ENCODE measurements around the gene MTG1.
"Not testable (repeated sequence)": the region's sequence is repeated elsewhere in the genome, so short reads cannot be mapped to it uniquely, and the experiment has no call there.

The MTG1 gene

GRCh38 chr10:133400624-133401424 is 6.9 kb downstream of the MTG1 start:
- DNase-seq (ENCODE audit: low spot score), result no peak

DNA sequence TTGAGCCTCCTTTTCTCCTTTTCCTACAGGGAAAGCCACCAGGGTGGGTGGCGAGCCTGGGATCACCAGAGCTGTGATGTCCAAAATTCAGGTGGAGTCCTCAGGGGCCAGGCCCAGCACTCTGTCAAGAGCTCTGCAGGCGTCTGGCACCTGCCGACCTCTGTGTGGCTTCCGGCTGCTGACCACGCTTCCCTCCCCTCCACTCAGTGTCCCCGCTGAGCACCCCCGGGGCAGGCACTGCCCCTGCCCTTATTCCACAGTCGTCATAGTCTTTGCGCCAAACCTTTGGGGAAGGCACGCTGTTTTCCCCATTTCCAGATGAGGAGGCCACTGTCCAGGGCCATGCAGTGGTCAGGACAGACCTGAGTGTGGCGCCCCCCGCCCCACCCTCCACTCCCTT is 7.5 kb downstream of the MTG1 start:
- no peak for DNase-seq (ENCODE audit: low spot score)

DNA sequence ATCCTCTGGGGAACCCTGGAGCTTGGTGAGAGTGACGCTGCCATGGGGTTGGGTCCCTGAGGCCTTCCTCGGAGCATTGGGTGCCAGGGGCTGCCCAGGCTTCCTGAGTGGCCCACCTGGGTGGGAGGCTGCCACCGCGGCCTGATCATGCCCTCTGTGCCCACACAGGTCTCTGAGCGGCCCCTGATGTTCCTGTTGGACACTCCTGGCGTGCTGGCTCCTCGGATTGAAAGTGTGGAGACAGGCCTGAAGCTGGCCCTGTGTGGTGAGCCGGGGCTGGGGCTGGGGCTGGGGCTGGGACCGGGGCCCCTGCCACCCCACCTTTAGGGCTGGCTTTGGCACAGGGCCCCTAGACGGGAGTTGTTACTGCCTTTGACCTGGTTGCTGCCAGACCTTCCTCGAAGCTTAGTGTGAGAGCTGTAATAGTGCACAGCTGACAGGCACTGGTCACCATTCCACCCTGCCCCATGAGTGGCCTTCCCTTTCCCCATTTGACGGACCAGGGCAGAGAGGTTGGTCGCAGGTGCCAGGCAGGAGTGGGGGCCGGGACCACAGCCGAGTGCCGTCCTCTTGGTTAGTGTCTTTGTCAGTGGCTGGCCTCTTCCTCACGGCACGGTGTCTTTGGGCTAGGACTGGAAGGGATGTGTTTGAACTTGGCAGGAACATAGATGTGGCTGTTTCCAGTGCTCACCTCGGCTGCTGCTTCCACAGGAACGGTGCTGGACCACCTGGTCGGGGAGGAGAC is 8.2 kb downstream of the MTG1 start:
- DNase-seq (ENCODE audit: low spot score), result no peak

GRCh38 chr10:133403359-133403758 is 9.4 kb downstream of the MTG1 start:
- DNase-seq (ENCODE audit: low spot score), result no peak

GRCh38 chr10:133403784-133404183 is 9.8 kb downstream of the MTG1 start:
- no peak for DNase-seq (ENCODE audit: low spot score)

DNA sequence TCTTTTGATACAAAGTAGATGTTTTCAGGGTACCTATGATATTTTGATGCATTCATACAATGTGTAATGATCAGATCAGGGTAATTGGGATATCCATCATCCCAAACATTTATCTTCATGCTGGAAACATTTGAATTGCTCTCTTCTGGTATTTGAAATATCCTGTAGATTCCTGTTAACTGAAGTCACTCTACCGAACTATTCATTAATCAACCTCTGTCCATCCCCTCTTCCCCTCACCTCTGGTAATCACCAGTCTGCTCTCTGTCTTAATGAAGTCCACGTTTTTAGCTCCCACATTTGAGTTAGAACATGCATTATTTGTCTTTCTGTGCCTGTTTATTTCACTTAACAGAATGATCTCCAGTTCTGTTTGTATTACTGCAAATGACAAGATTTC is 11.3 kb downstream of the MTG1 start:
- no peak for DNase-seq (ENCODE audit: low spot score)

DNA sequence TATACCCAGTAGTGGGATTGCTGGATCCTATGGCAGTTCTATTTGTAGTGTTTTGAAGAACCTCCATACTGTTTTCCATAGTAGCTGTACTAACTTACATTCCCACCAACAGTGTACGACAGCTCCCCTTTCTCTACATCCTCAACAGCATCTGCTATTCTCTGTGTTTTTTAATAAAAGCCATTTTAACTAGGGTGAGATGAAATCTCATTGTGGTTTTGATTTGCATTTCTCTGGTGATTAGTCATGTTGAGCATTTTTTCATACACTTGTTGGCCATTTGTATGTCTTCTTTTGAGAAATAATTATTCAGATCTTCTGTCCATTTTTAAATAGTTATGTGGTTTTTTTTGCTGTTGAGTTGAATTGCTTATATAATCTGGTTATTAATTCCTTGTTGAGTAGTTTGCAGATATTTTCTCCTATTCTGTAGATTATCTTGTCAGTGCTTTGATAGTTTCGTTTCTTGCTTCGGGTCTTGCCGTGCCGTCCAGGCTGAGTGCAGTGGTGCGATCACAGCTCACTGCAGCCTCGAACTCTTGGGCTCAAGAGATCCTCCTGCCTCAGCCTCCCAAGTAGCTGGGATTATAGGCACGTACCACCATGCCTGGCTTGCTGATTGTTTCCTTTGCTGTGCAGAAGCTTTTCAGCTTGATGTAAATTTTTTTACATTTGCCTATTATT is 12.0 kb downstream of the MTG1 start:
- no peak for DNase-seq (ENCODE audit: low spot score)

DNA sequence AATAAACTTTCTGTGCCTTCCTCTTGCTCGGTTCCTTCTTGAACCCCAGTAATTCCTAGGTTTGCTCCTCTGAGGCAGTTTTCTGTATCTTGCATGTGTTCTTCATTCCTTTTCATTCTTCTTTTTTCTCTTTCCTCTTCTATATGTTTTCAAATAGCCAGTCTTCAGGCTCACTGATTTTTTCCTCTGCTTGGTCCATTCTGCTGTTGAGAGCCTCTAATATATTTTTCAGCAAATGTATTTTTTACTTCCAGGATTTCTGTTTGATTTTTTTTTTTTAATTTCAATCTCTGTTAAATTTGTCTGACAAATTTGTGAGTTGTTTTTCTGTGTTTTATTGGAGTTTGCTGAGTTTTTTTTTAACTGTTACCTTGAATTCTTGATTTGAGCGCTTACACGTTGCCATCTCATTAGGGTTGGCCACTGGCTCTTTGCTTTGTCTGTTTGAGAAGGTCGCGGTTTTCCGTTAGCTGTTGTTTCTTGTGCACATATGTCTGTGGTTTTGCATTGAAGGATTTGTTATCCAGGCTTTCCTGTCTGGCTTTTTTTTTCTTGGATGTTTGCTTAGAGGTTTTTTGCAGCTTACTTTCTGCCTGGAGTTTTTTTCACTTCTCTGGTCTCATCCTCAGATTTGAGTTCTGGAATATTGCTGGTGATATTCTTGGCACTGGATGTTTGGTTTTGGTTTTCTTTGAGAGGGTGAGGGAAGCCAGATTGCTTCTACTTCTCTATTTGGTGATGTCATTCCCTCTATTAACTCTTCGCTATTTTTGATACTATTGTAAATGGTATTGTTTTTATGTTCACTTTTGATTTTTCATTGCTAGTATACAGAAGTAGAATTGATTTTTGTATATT is 17.8 kb downstream of the MTG1 start:
- no peak for DNase-seq (ENCODE audit: low spot score)

DNA sequence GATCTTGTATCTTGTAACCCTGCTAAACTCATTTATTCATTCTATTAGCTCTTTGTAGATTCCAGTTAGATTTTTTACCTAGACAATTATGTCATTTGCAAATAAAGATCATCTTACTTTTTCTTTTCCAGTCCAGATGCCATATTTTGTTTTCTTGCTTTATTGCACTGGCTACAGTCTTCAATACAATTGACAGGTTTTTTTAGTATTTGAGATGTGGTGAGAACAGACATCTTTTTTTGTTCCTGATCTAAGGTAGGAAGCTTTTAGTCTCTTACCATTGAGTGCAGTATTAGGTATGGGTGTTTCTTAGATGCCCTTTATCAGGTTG is 18.4 kb downstream of the MTG1 start:
- DNase-seq (ENCODE audit: low spot score), result no peak

DNA sequence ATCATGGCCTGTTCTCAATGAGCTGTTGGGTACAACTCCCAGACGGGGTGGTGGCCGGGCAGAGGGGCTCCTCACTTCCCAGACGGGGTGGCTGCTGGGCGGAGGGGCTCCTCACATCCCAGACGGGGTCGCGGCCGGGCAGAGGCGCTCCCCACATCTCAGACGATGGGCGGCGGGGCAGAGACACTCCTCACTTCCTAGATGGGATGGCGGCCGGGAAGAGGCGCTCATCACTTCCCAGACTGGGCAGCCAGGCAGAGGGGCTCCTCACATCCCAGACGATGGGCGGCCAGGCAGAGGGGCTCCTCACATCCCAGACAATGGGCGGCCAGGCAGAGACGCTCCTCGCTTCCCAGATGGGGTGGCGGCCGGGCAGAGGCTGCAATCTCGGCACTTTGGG is 20.4 kb downstream of the MTG1 start:
- not testable (repeated sequence) for DNase-seq (ENCODE audit: low spot score)

DNA sequence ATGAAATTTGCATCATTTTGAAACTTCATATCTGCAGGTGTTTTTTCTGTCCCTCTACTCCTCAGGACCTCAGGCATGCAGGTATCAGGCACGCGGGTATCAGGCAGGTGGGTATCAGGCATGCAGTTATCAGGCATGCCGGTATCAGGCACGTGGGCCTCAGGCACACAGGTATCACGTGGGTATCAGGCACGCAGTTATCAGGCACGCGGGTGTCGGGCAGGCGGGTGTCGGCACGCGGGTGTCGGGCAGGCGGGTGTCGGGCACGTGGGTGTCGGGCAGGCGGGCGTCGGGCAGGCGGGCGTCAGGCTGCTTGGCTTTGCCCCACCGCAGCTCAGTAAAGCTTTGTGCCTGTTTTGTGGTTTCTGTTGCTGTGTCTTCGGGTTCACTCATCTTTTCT is 21.8 kb downstream of the MTG1 start:
- DNase-seq (ENCODE audit: low spot score), result no peak

- DNase-seq (ENCODE audit: low spot score), result no peak
Observed at GRCh38 chr10:133418289-133418993, 24.5 kb downstream of the MTG1 start.

GRCh38 chr10:133419211-133419950 is 25.4 kb downstream of the MTG1 start:
- no peak for DNase-seq (ENCODE audit: low spot score)

GRCh38 chr10:133420028-133420427 is 26.1 kb downstream of the MTG1 start:
- DNase-seq (ENCODE audit: low spot score), result no peak

- no peak for DNase-seq (ENCODE audit: low spot score)
Observed at GRCh38 chr10:133420579-133420978, 26.6 kb downstream of the MTG1 start.

- no peak for DNase-seq (ENCODE audit: low spot score)
Observed at GRCh38 chr10:133421336-133422222, 27.6 kb downstream of the MTG1 start.

DNA sequence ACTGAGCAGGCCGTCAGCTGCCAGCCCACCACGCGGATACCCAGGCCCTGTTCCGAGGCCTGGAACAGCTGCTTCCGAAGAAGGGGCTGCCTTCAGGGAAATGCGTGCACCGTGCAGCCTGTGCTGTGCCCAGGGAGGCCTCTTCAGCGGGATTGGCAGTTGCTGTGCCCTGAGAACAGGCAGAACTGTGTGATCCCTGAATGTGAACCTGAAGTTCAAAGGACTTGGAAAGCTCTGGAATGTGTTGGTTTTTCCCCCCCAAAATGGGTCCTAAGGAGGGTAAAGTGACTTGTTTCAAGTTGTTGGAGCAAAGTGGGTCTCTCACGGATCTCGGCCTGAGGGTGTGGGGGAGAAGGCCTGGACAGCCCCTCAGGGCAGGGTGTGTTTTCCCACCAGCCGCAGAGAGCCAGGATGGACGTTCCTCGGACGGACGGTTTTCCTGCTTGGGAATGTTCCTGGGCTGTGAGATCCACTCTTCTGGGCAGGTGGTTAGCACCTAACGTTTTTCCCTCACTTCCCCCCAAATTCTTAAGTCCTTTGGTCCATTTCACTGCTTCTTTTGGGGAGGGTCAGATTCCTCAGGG is 28.4 kb downstream of the MTG1 start:
- DNase-seq (ENCODE audit: low spot score), result no peak

DNA sequence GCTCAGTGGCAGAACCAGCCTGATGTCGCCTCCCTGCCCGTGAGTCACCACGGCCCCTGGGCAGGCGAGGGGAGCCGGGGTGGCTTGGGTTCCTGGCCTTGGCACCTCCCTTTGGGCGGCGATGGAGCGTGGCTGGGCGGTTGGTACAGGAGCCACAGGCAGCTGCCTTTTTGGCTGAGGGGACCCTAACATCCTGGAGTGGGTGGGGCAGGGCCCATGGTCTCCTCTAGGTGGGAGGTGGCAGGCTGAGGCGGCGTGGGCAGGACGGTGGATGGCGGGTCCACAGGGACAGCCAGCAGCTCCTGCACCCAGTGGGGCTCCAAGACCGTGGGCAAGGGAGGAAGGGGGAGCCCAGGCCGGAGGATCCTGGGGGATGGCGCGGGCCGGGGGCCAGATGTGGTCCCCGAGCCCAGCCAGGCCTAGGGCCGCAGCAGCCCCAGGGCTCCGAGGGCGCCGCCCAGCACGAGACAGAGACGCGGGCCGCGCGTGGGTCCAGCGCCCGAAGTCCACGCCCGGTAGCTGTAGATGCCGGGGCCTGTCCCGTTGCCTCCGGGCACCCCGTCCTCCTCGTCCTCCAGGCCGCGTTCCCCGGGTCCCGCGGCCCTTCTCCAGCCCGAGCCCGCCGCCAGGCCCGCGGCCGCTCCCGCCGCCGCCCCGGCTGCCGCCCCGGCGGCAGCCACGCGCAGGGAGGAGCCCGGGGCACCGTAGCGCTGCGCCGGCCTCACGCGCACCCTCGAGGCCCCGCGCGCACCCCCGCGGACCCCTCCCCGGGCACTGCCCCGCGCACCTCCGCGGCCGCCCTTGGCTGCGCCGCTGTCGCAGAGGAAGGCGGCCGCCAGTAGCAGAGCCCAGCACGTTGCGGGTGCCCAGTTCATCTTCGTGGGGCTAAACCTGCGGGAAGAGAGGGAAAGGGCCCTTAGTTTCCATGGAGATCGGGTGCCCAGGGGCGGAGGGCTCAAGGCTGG is 29.1 kb downstream of the MTG1 start:
- no peak for DNase-seq (ENCODE audit: low spot score)
